Measurements from ENCODE around the gene GJA4.

The GJA4 gene

GRCh38 chr1:34747638-34747941 lies 45.2 kb upstream of the GJA4 start:
- TF ChIP-seq, protein P1, sequence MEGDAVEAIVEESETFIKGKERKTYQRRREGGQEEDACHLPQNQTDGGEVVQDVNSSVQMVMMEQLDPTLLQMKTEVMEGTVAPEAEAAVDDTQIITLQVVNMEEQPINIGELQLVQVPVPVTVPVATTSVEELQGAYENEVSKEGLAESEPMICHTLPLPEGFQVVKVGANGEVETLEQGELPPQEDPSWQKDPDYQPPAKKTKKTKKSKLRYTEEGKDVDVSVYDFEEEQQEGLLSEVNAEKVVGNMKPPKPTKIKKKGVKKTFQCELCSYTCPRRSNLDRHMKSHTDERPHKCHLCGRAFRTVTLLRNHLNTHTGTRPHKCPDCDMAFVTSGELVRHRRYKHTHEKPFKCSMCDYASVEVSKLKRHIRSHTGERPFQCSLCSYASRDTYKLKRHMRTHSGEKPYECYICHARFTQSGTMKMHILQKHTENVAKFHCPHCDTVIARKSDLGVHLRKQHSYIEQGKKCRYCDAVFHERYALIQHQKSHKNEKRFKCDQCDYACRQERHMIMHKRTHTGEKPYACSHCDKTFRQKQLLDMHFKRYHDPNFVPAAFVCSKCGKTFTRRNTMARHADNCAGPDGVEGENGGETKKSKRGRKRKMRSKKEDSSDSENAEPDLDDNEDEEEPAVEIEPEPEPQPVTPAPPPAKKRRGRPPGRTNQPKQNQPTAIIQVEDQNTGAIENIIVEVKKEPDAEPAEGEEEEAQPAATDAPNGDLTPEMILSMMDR (IDR thresholded peaks at IDR 0.05; ENCODE audit: low read depth, low read length, missing control alignments): no peak
- no peak overlapping the region for H3K4me3 ChIP-seq (replicated peaks; ENCODE audit: low read depth, low read length)
- no peak for DNase-seq (ENCODE audit: extremely low read depth, low read depth)

- DNase-seq (ENCODE audit: extremely low read depth, low read depth): no peak
- no peak overlapping the region for H3K4me3 ChIP-seq (replicated peaks; ENCODE audit: low read depth, low read length)
- TF ChIP-seq, protein P1 (IDR thresholded peaks at IDR 0.05; ENCODE audit: low read depth, low read length, missing control alignments): no peak
These were observed 42.8 kb upstream of the GJA4 start for GRCh38 chr1:34749992-34750391.

GRCh38 chr1:34750610-34751009 lies 42.2 kb upstream of the GJA4 start:
- no peak for DNase-seq (ENCODE audit: extremely low read depth, low read depth)
- H3K4me3 ChIP-seq (replicated peaks; ENCODE audit: low read depth, low read length): no peak overlapping the region
- TF ChIP-seq, protein P1 (IDR thresholded peaks at IDR 0.05; ENCODE audit: low read depth, low read length, missing control alignments): no peak

- no peak overlapping the region for H3K4me3 ChIP-seq (replicated peaks; ENCODE audit: low read depth, low read length)
- TF ChIP-seq, protein P1 (IDR thresholded peaks at IDR 0.05; ENCODE audit: low read depth, low read length, missing control alignments): no peak
- DNase-seq (ENCODE audit: extremely low read depth, low read depth): no peak
These were observed 39.6 kb upstream of the GJA4 start for GRCh38 chr1:34753163-34753562.

- DNase-seq (ENCODE audit: extremely low read depth, low read depth): no peak
- no peak within 1 kb of the TSS for H3K4me3 ChIP-seq (replicated peaks; ENCODE audit: low read depth, low read length)
- TF ChIP-seq, protein P1 (IDR thresholded peaks at IDR 0.05; ENCODE audit: low read depth, low read length, missing control alignments): no peak
These were observed 37.7 kb upstream of the GJA4 start, which contains the start of gene GJB5 for GRCh38 chr1:34754964-34755637. GJB5 (plus strand) TSS chr1:34755047; CDS start chr1:34757331, 2,284 bp downstream.

- DNase-seq (ENCODE audit: extremely low read depth, low read depth): no peak
- TF ChIP-seq, protein P1 (IDR thresholded peaks at IDR 0.05; ENCODE audit: low read depth, low read length, missing control alignments): no peak
- H3K4me3 ChIP-seq (replicated peaks; ENCODE audit: low read depth, low read length): no peak overlapping the region
These were observed 36.8 kb upstream of the GJA4 start for GRCh38 chr1:34755961-34756360.

DNA sequence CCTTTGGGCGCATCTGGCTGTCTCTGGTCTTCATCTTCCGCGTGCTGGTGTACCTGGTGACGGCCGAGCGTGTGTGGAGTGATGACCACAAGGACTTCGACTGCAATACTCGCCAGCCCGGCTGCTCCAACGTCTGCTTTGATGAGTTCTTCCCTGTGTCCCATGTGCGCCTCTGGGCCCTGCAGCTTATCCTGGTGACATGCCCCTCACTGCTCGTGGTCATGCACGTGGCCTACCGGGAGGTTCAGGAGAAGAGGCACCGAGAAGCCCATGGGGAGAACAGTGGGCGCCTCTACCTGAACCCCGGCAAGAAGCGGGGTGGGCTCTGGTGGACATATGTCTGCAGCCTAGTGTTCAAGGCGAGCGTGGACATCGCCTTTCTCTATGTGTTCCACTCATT lies 35.4 kb upstream of the GJA4 start:
- no peak for DNase-seq (ENCODE audit: extremely low read depth, low read depth)
- TF ChIP-seq, protein P1 (IDR thresholded peaks at IDR 0.05; ENCODE audit: low read depth, low read length, missing control alignments): no peak
- H3K4me3 ChIP-seq (replicated peaks; ENCODE audit: low read depth, low read length): no peak overlapping the region

Data from HFF-Myc (cell line).